Effector memory CD4-positive, alpha-beta T cell (primary cell): ENCODE measurements around the gene XBP1.

Experiments used
- DNase-seq, 3 donors: peaks; one replicate each; pipeline ENCODE4 v3.0.0-alpha.2; 2020
- H3K27ac ChIP-seq: 2 replicates; pipeline ENCODE4 v1.7.0; 2013; ENCODE audit warnings: mild to moderate bottlenecking, low read length, moderate library complexity; ENCODE audit not compliant: insufficient read depth, poor library complexity, severe bottlenecking
- H3K27me3 ChIP-seq: replicated peaks from 2 replicates; pipeline ENCODE4 v1.7.0; 2013; ENCODE audit warnings: mild to moderate bottlenecking, low read length; ENCODE audit not compliant: insufficient read depth, control insufficient read depth, poor library complexity, severe bottlenecking
- H3K36me3 ChIP-seq: 2 replicates; pipeline ENCODE4 v1.7.0; 2013; ENCODE audit warnings: mild to moderate bottlenecking, low read length, moderate library complexity; ENCODE audit not compliant: control insufficient read depth, insufficient read depth
- H3K4me1 ChIP-seq: 2 replicates; pipeline ENCODE4 v1.7.0; 2013; ENCODE audit warnings: low read length, mild to moderate bottlenecking; ENCODE audit not compliant: control insufficient read depth, insufficient read depth, poor library complexity, severe bottlenecking
- H3K4me3 ChIP-seq: 2 replicates; pipeline ENCODE4 v1.7.0; 2013; ENCODE audit warnings: low read length, low read depth, mild to moderate bottlenecking; ENCODE audit not compliant: insufficient read depth, poor library complexity, severe bottlenecking
- H3K9me3 ChIP-seq: 2 replicates; pipeline ENCODE4 v1.7.0; 2013; ENCODE audit warnings: mild to moderate bottlenecking, low read length, moderate library complexity; ENCODE audit not compliant: control insufficient read depth

The XBP1 gene

GRCh38 chr22:28792491-28793383 is 7.6 kb downstream of the XBP1 start:
- no peaks in the 10 kb centered on the region for H3K27me3 ChIP-seq
- no peak overlapping the region for H3K4me3 ChIP-seq
- H3K36me3 ChIP-seq = peaks cover 37% of the 10 kb centered on the region

GRCh38 chr22:28791841-28792490 is 8.4 kb downstream of the XBP1 start:
- Histone ChIP-seq H3K4me3 (no peak overlapping the region), H3K27ac (no peak overlapping the region), H3K4me1 (peaks cover 32% of the 10 kb centered on the region)

More at GRCh38 chr22:28792491-28793383, 7.6 kb downstream of the XBP1 start:
- H3K9me3 ChIP-seq = no peaks in the 10 kb centered on the region
- H3K27ac ChIP-seq = no peak overlapping the region
- no peak for DNase-seq
- H3K4me1 ChIP-seq = peaks cover 39% of the 10 kb centered on the region

GRCh38 chr22:28791124-28791523 is 9.2 kb downstream of the XBP1 start:
- H3K4me1 ChIP-seq = peaks cover 27% of the 10 kb centered on the region
- H3K27ac ChIP-seq = no peak overlapping the region
- DNase-seq = no peak
- H3K27me3 ChIP-seq = no peaks in the 10 kb centered on the region
- no peak overlapping the region for H3K4me3 ChIP-seq
- H3K9me3 ChIP-seq = no peaks in the 10 kb centered on the region
- peaks cover 39% of the 10 kb centered on the region for H3K36me3 ChIP-seq

More at GRCh38 chr22:28791841-28792490, 8.4 kb downstream of the XBP1 start:
- Histone ChIP-seq H3K27me3 (no peaks in the 10 kb centered on the region), H3K36me3 (peaks cover 40% of the 10 kb centered on the region), H3K9me3 (no peaks in the 10 kb centered on the region)
- DNase-seq = no peak

GRCh38 chr22:28788601-28789000 is 11.8 kb downstream of the XBP1 start:
- Histone ChIP-seq H3K27ac (no peak overlapping the region), H3K36me3 (peaks cover 37% of the 10 kb centered on the region), H3K4me3 (no peak overlapping the region), H3K4me1 (peaks cover 21% of the 10 kb centered on the region), H3K27me3 (no peaks in the 10 kb centered on the region), H3K9me3 (no peaks in the 10 kb centered on the region)
- DNase-seq = no peak

- no peak for DNase-seq
- no peaks in the 10 kb centered on the region for H3K27me3 ChIP-seq
- no peak overlapping the region for H3K27ac ChIP-seq
- no peaks in the 10 kb centered on the region for H3K9me3 ChIP-seq
- peaks cover 50% of the 10 kb centered on the region for H3K36me3 ChIP-seq
- no peaks in the 10 kb centered on the region for H3K4me1 ChIP-seq
- no peak overlapping the region for H3K4me3 ChIP-seq
Measured at GRCh38 chr22:28783786-28784671, 16.3 kb downstream of the XBP1 start.

GRCh38 chr22:28780296-28780695 is 20.1 kb downstream of the XBP1 start:
- no peaks in the 10 kb centered on the region for H3K9me3 ChIP-seq
- H3K4me1 ChIP-seq = no peaks in the 10 kb centered on the region
- no peaks in the 10 kb centered on the region for H3K27me3 ChIP-seq
- peaks cover 29% of the 10 kb centered on the region for H3K36me3 ChIP-seq
- no peak for DNase-seq
- no peak overlapping the region for H3K27ac ChIP-seq
- H3K4me3 ChIP-seq = no peak overlapping the region

- H3K9me3 ChIP-seq = no peaks in the 10 kb centered on the region
- H3K27ac ChIP-seq = no peak overlapping the region
- no peaks in the 10 kb centered on the region for H3K4me1 ChIP-seq
- no peak for DNase-seq
- H3K36me3 ChIP-seq = peaks cover 26% of the 10 kb centered on the region
- H3K4me3 ChIP-seq = no peak overlapping the region
- no peaks in the 10 kb centered on the region for H3K27me3 ChIP-seq
Measured at GRCh38 chr22:28779833-28780232, 20.5 kb downstream of the XBP1 start.

GRCh38 chr22:28774378-28774777 is 26.0 kb downstream of the XBP1 start:
- Histone ChIP-seq H3K27me3 (no peaks in the 10 kb centered on the region), H3K9me3 (no peaks in the 10 kb centered on the region), H3K4me3 (no peak overlapping the region), H3K27ac (no peak overlapping the region), H3K4me1 (peaks cover 3% of the 10 kb centered on the region), H3K36me3 (peaks cover 3% of the 10 kb centered on the region)
- no peak for DNase-seq

- H3K4me1 ChIP-seq = peaks cover 3% of the 10 kb centered on the region
- peak overlapping the region; percentile 78 for H3K4me3 ChIP-seq
- no peaks in the 10 kb centered on the region for H3K36me3 ChIP-seq
- no peaks in the 10 kb centered on the region for H3K27me3 ChIP-seq
- no peak for DNase-seq
- no peaks in the 10 kb centered on the region for H3K9me3 ChIP-seq
- peak overlapping the region; percentile 67 for H3K27ac ChIP-seq
Measured at GRCh38 chr22:28773461-28773867, 26.9 kb downstream of the XBP1 start.
